Spleen (tissue), 7 donors: ENCODE results near the gene CLINT1.

ENCODE experiments used
- POLR2A ChIP-seq, 3 donors: fragments of 450-650 bp; IDR thresholded peaks; one replicate each; pipeline ENCODE4 v1.5.1; 2017; ENCODE audit warnings: antibody characterized with exemption in 3 of 3, mild to moderate bottlenecking in 1 of 3
- TF ChIP-seq, protein P1 (sequence below), 11 experiments: fragments of 200-600 bp in 7 of 11; fragments of 450-650 bp in 4 of 11; sonication (generic) in 4 of 11; IDR thresholded peaks in 8 of 11; conservative IDR thresholded peaks in 3 of 11; 1 replicate in 7 of 11; 2 replicates in 4 of 11; pipeline versions ENCODE4 v1.4.0 to v1.8.0; 2016 to 2021; ENCODE audit warnings: antibody characterized with exemption in 11 of 11, inconsistent platforms in 4 of 11, mild to moderate bottlenecking in 1 of 11
- donor health status: DM: no; HTN: no; CAD: no; lungs with moderate emphysema.
- donor health status: DM: no; HTN: no; CAD: no.
- donor health status: DM: no; HTN: no; CAD: no.

DNA sequence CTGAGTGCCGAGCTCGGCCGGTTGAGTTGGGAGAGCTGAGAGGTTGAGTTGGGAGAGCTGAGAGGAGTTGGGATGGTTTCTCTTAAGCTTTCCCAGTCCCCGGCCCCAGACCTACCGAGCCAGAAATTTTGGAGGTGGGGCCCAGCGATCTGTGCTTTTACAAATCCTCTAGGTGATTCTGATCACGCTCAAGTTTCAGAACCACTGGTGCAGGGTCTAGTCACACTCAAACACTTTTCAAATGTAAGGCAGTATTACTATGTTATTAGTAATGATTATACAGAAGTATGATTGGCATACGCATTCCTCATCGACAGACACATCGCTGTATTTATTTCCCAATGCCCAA, 256 bp upstream of the CLINT1 start:
- TF ChIP-seq, protein P1, sequence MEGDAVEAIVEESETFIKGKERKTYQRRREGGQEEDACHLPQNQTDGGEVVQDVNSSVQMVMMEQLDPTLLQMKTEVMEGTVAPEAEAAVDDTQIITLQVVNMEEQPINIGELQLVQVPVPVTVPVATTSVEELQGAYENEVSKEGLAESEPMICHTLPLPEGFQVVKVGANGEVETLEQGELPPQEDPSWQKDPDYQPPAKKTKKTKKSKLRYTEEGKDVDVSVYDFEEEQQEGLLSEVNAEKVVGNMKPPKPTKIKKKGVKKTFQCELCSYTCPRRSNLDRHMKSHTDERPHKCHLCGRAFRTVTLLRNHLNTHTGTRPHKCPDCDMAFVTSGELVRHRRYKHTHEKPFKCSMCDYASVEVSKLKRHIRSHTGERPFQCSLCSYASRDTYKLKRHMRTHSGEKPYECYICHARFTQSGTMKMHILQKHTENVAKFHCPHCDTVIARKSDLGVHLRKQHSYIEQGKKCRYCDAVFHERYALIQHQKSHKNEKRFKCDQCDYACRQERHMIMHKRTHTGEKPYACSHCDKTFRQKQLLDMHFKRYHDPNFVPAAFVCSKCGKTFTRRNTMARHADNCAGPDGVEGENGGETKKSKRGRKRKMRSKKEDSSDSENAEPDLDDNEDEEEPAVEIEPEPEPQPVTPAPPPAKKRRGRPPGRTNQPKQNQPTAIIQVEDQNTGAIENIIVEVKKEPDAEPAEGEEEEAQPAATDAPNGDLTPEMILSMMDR (IDR thresholded peaks at IDR 0.05 in 8 of 11, conservative IDR thresholded peaks at IDR 0.05 in 3 of 11) = no peak
- TF ChIP-seq POLR2A (IDR thresholded peaks at IDR 0.05) = no peak
